GM12878 (cell line): Measurements from ENCODE around the gene LARGE1. TPM values are rescaled to one million over a fixed set of nuclear protein-coding genes. Genes with fewer than 3 reads are reported as not detected.

Experiments used
- ATAC-seq: fragments of 200-7000 bp; cut with Tn5 transposase; 3 replicates; pipeline ENCODE4 v1.9.1; 2020; ENCODE audit warnings: mild to moderate bottlenecking, moderate library complexity
- BruUV-seq: library from RNA; stranded (reverse); fragments of 400-500 nt; replicated peaks from 2 replicates; lab custom pipeline; 2021; lab: Mats Ljungman, UMichigan
- CTCF ChIA-PET: fragments of 300-600 bp; sonication (Branson Sonifier 250); formaldehyde crosslinking; extraction: SDS; loops from one replicate; lab custom pipeline; 2021; ENCODE audit warnings: inconsistent platforms; lab: Yijun Ruan, JAX
- POLR2A ChIA-PET: fragments of 350-600 bp; formaldehyde crosslinking; extraction: SDS; loops from one replicate; lab custom pipeline; 2021; ENCODE audit warnings: inconsistent platforms; lab: Charles Lee
- RAD21 ChIA-PET: fragments of 300-600 bp; sonication (Branson Sonifier 250); formaldehyde crosslinking; loops from one replicate; lab custom pipeline; 2023; ENCODE audit warnings: antibody characterized with exemption; ENCODE audit not compliant: unreplicated experiment; lab: Charles Lee
- SMC1A ChIA-PET: fragments of 300-600 bp; sonication (Branson Sonifier 250); formaldehyde crosslinking; loops from one replicate; lab custom pipeline; 2023; ENCODE audit not compliant: unreplicated experiment, uncharacterized antibody; lab: Charles Lee
- DNase-seq: peaks from one replicate; pipeline ENCODE4 v3.0.0-alpha.2; 2011; ENCODE audit warnings: low read depth, low spot score
- FAIRE-seq: peaks from 3 replicates; lab custom pipeline; 2011; peaks lifted over from hg19 to GRCh38; lab: Jason Lieb, UNC
- H2AFZ ChIP-seq: 2 replicates; pipeline ENCODE4 v1.6.0; 2011; ENCODE audit warnings: low read depth, low read length, control low read depth; ENCODE audit not compliant: control insufficient read depth
- H3K27ac ChIP-seq: 2 replicates; pipeline ENCODE4 v1.5.1; 2011; ENCODE audit warnings: control low read depth; ENCODE audit not compliant: control insufficient read depth, insufficient read depth
- H3K27me3 ChIP-seq, 2 experiments: replicated peaks in 1 of 2; 2 replicates each; pipeline versions ENCODE4 v1.6.0 to v1.6.1; 2011; ENCODE audit warnings: low read length in 1 of 2; ENCODE audit not compliant: control insufficient read depth in 2 of 2, insufficient read depth in 2 of 2
- H3K36me3 ChIP-seq, 2 experiments: 2 replicates each; pipeline ENCODE4 v1.5.1; 2011; ENCODE audit warnings: low read length in 1 of 2; ENCODE audit not compliant: control insufficient read depth in 2 of 2, insufficient read depth in 2 of 2
- H3K4me1 ChIP-seq: 2 replicates; pipeline ENCODE4 v1.6.1; 2011; ENCODE audit warnings: mild to moderate bottlenecking, low read length, moderate library complexity, mixed read lengths; ENCODE audit not compliant: control insufficient read depth, insufficient read depth
- H3K4me2 ChIP-seq: 2 replicates; pipeline ENCODE4 v1.6.0; 2011; ENCODE audit warnings: control low read depth; ENCODE audit not compliant: control insufficient read depth, insufficient read depth
- H3K4me3 ChIP-seq: fragments of 200-600 bp; sonication (generic); 2 replicates; pipeline ENCODE4 v1.5.1; 2016
- H3K79me2 ChIP-seq: 2 replicates; pipeline ENCODE4 v1.6.0; 2011; ENCODE audit warnings: low read length; ENCODE audit not compliant: control insufficient read depth, insufficient read depth
- H3K9ac ChIP-seq: 2 replicates; pipeline ENCODE4 v1.8.0; 2011; ENCODE audit warnings: low read length, control low read depth, mixed read lengths; ENCODE audit not compliant: control insufficient read depth, insufficient read depth
- H3K9me3 ChIP-seq: replicated peaks from 3 replicates; pipeline ENCODE4 v1.5.1; 2011; ENCODE audit warnings: mild to moderate bottlenecking, low read length; ENCODE audit not compliant: control insufficient read depth, insufficient read depth
- H4K20me1 ChIP-seq: 2 replicates; pipeline ENCODE4 v1.6.0; 2011; ENCODE audit not compliant: control insufficient read depth, insufficient read depth
- RAD21 ChIP-seq: IDR thresholded peaks from 2 replicates; pipeline ENCODE4 v1.6.1; 2011; ENCODE audit warnings: mild to moderate bottlenecking, low read depth, low read length, moderate library complexity; ENCODE audit not compliant: insufficient read depth
- STAT1 ChIP-seq: fragments of 450-650 bp; conservative IDR thresholded peaks from 2 replicates; pipeline ENCODE4 v1.6.1; 2014; ENCODE audit warnings: antibody characterized with exemption, mild to moderate bottlenecking
- USF1 ChIP-seq: IDR thresholded peaks from 2 replicates; pipeline ENCODE4 v1.6.1; 2011; ENCODE audit warnings: borderline replicate concordance, low read depth, mild to moderate bottlenecking, moderate library complexity, mixed read lengths, low read length; ENCODE audit not compliant: insufficient read depth; ENCODE audit errors: extremely low read length
- whole genome bisulfite sequencing: methylation state at CpG from one replicate; pipeline ENCODE4 v1.1.6; 2016; ENCODE audit warnings: low lambda C conversion rate; ENCODE audit not compliant: insufficient replicate concordance, insufficient coverage; ENCODE audit errors: missing lambda C conversion rate; 5-methylcytosine and 5-hydroxymethylcytosine counted together
- in situ Hi-C: fragments of 300-500 bp; cut with MboI; formaldehyde crosslinking; loops from 9 replicates; pipeline ENCODE4 v1.14.3; 2018; ENCODE audit warnings: mixed read lengths
- intact Hi-C: fragments of 100-400 bp; cut with micrococcal nuclease; formaldehyde crosslinking; loops from one replicate; pipeline ENCODE4 v1.14.2; 2022; ENCODE audit not compliant: unreplicated experiment
- polyA plus RNA-seq, 11 experiments: library from polyadenylated mRNA; depleted of rRNA in 4 of 11; unstranded in 6 of 11; stranded (reverse) in 5 of 11; fragments of >200 nt; fragmentation: Nextera tagmentation in 4 of 11; fragmentation: Illumina TruSeq in 1 of 11; extraction: Ambion mirVana in 4 of 11; extraction: Trizol in 1 of 11; gene quantifications; 1 replicate in 1 of 11; 2 replicates in 10 of 11; pipeline versions ENCODE4 v1.2.1 to v1.2.3, GENCODE V29; 2011 to 2016; ENCODE audit warnings: inconsistent platforms in 2 of 11, missing spikeins in 2 of 11, low read depth in 1 of 11
- total RNA-seq, 4 experiments: library from RNA; depleted of rRNA in 3 of 4; stranded (reverse); fragments of >200 nt in 3 of 4; fragmentation: Illumina TruSeq in 1 of 4; extraction: Trizol in 1 of 4; gene quantifications; 2 replicates each; pipeline versions ENCODE4 v1.2.1 to v1.2.3, GENCODE V29; 2013 to 2021
- TF ChIP-seq, protein P1 (sequence below): IDR thresholded peaks from 2 replicates; pipeline ENCODE4 v1.6.1; 2012; ENCODE audit warnings: mild to moderate bottlenecking, low read depth, low read length

The LARGE1 gene
- total and polyA plus RNA-seq, 10 of the 15 experiments (the other 5 are each of a cell fraction or from before 2014, with no cell fraction given) = 3.2 to 41.4 (median 17.3) TPM

GRCh38 chr22:33819743-33820142, 100.5 kb downstream of the LARGE1 start:
- no peak overlapping the region for H3K4me2 ChIP-seq
- DNase-seq = no peak
- H3K9ac ChIP-seq = no peak overlapping the region
- no peak for FAIRE-seq
- TF ChIP-seq, protein P1, sequence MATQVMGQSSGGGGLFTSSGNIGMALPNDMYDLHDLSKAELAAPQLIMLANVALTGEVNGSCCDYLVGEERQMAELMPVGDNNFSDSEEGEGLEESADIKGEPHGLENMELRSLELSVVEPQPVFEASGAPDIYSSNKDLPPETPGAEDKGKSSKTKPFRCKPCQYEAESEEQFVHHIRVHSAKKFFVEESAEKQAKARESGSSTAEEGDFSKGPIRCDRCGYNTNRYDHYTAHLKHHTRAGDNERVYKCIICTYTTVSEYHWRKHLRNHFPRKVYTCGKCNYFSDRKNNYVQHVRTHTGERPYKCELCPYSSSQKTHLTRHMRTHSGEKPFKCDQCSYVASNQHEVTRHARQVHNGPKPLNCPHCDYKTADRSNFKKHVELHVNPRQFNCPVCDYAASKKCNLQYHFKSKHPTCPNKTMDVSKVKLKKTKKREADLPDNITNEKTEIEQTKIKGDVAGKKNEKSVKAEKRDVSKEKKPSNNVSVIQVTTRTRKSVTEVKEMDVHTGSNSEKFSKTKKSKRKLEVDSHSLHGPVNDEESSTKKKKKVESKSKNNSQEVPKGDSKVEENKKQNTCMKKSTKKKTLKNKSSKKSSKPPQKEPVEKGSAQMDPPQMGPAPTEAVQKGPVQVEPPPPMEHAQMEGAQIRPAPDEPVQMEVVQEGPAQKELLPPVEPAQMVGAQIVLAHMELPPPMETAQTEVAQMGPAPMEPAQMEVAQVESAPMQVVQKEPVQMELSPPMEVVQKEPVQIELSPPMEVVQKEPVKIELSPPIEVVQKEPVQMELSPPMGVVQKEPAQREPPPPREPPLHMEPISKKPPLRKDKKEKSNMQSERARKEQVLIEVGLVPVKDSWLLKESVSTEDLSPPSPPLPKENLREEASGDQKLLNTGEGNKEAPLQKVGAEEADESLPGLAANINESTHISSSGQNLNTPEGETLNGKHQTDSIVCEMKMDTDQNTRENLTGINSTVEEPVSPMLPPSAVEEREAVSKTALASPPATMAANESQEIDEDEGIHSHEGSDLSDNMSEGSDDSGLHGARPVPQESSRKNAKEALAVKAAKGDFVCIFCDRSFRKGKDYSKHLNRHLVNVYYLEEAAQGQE = no peak
- TF ChIP-seq STAT1 = no peak
- TF ChIP-seq USF1 = peak; percentile 17
- TF ChIP-seq RAD21 = no peak
- TF ChIP-seq, all 136 proteins: peak for 1
- H3K36me3 ChIP-seq = no peaks in the 10 kb centered on the region
- ATAC-seq = no peak
- H3K9me3 ChIP-seq = no peaks in the 10 kb centered on the region; the same call in 2 of the 3 replicates
- H2AFZ ChIP-seq = no peak overlapping the region
- ChIA-PET RAD21 (no interaction called here), CTCF (no interaction called here), SMC1A (interaction anchor here (1.3 to 1.7 kb wide), 2 partner anchors 11 to 13 kb away, joined by 3 to 4 read pairs; no protein-coding TSS in a partner anchor), POLR2A (no interaction called here)
- WGBS = 59% methylated on average over 3 of the region's 3 CpGs
- intact Hi-C loops = no loop called here
- H3K4me1 ChIP-seq = 0 out of 2 replicates have a peak, but pooled peaks cover 4% of the 10 kb centered on the region
- no peaks in the 10 kb centered on the region; the same call in 1 of the 2 replicates for H3K79me2 ChIP-seq
- BruUV-seq = no TSS peak
- in situ Hi-C loops = no loop called here
- H3K27ac ChIP-seq = no peak overlapping the region
- H4K20me1 ChIP-seq = no peaks in the 10 kb centered on the region
- no peak overlapping the region for H3K4me3 ChIP-seq
- H3K27me3 ChIP-seq = no peaks in the 10 kb centered on the region
